ENCODE data around the gene MRPL58. TPM values are rescaled to one million over a fixed set of nuclear protein-coding genes. Genes with fewer than 3 reads are reported as not detected.

The MRPL58 gene
- polyA plus RNA-seq, 3 donors: 18.9 to 52.6 (median 44.4) TPM

- DNase-seq: peak; percentile 65 to 72 (median 66)
- under 1% methylated on average over 38 of the region's 43 CpGs for WGBS (ENCODE audit: insufficient coverage)
- Mint-ChIP-seq H3K9me3 (peaks cover 8 to 25% (median 16%) of the 10 kb centered on the region in 7 donors), H3K27ac (peak overlapping the region; percentile 42 to 82 (median 68)), H3K4me3 (peak overlapping the region; percentile 94 to 95), H3K27me3 (ENCODE audit: low read depth in 3 of 3) (peaks cover 30 to 41% (median 36%) of the 10 kb centered on the region in 3 donors), H3K36me3 (peaks cover 17% of the 10 kb centered on the region in 2 donors), H3K4me1 (peaks cover 50% of the 10 kb centered on the region)
- intact Hi-C loops (cut with micrococcal nuclease): loop anchor here in 1 of 2 donors (10.0 kb wide), 2 partner anchors 50 to 230 kb away; partner anchors contain the start of genes CDR2L, GGA3 and MRPS7
- Histone ChIP-seq H3K4me1 (ENCODE audit: control insufficient read depth in 1 of 2, insufficient read depth in 2 of 2, low read length in 2 of 2) (peaks cover 42 to 55% of the 10 kb centered on the region in 2 donors), H3K27me3 (ENCODE audit: control insufficient read depth in 2 of 2, insufficient read depth in 2 of 2, low read length in 2 of 2) (peaks cover 5 to 22% of the 10 kb centered on the region in 2 donors), H3K4me3 (replicated peaks in 1 of 3; ENCODE audit: low read depth in 2 of 3, low read length in 3 of 3) (peak overlapping the region; percentile 45 to 82 (median 52)), H4K20me1 (ENCODE audit: insufficient read depth, low read length) (no peaks in the 10 kb centered on the region), H3K4me2 (replicated peaks; ENCODE audit: extremely low read depth, low read length, poor library complexity, severe bottlenecking) (peak overlapping the region; percentile 76), H2AFZ (ENCODE audit: insufficient read depth, low read depth, low read length, poor library complexity, severe bottlenecking) (peak overlapping the region; percentile 88), H3K27ac (ENCODE audit: low read depth in 1 of 2, low read length in 2 of 2) (no peak overlapping the region), H3K9ac (ENCODE audit: insufficient read depth, low read length, poor library complexity, severe bottlenecking) (peak overlapping the region; percentile 62), H3K79me2 (ENCODE audit: insufficient read depth, low read length) (no peaks in the 10 kb centered on the region), H3K9me3 (replicated peaks in 1 of 2; ENCODE audit: control insufficient read depth in 1 of 2, insufficient read depth in 1 of 2, low read length in 2 of 2) (peaks cover 5 to 17% of the 10 kb centered on the region in 2 donors), H3K36me3 (replicated peaks in 1 of 2; ENCODE audit: control insufficient read depth in 1 of 2, insufficient read depth in 2 of 2, low read length in 2 of 2) (peaks cover 10 to 14% of the 10 kb centered on the region in 2 donors)
- TF ChIP-seq, protein P1, sequence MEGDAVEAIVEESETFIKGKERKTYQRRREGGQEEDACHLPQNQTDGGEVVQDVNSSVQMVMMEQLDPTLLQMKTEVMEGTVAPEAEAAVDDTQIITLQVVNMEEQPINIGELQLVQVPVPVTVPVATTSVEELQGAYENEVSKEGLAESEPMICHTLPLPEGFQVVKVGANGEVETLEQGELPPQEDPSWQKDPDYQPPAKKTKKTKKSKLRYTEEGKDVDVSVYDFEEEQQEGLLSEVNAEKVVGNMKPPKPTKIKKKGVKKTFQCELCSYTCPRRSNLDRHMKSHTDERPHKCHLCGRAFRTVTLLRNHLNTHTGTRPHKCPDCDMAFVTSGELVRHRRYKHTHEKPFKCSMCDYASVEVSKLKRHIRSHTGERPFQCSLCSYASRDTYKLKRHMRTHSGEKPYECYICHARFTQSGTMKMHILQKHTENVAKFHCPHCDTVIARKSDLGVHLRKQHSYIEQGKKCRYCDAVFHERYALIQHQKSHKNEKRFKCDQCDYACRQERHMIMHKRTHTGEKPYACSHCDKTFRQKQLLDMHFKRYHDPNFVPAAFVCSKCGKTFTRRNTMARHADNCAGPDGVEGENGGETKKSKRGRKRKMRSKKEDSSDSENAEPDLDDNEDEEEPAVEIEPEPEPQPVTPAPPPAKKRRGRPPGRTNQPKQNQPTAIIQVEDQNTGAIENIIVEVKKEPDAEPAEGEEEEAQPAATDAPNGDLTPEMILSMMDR (IDR thresholded peaks at IDR 0.05): no peak
These were observed 21.9 kb downstream of the MRPL58 start for GRCh38 chr17:75034236-75034908.

GRCh38 chr17:75036643-75037268, 24.3 kb downstream of the MRPL58 start:
- Histone ChIP-seq H3K27ac (ENCODE audit: low read depth in 1 of 2, low read length in 2 of 2) (no peak overlapping the region), H3K4me2 (replicated peaks; ENCODE audit: extremely low read depth, low read length, poor library complexity, severe bottlenecking) (no peak overlapping the region), H3K36me3 (replicated peaks in 1 of 2; ENCODE audit: control insufficient read depth in 1 of 2, insufficient read depth in 2 of 2, low read length in 2 of 2) (peaks cover 34 to 38% of the 10 kb centered on the region in 2 donors), H3K9ac (ENCODE audit: insufficient read depth, low read length, poor library complexity, severe bottlenecking) (no peak overlapping the region), H3K27me3 (ENCODE audit: control insufficient read depth in 2 of 2, insufficient read depth in 2 of 2, low read length in 2 of 2) (peaks cover 5 to 22% of the 10 kb centered on the region in 2 donors), H3K4me1 (ENCODE audit: control insufficient read depth in 1 of 2, insufficient read depth in 2 of 2, low read length in 2 of 2) (peaks cover 42 to 55% of the 10 kb centered on the region in 2 donors), H3K4me3 (replicated peaks in 1 of 3; ENCODE audit: low read depth in 2 of 3, low read length in 3 of 3) (no peak overlapping the region), H2AFZ (ENCODE audit: insufficient read depth, low read depth, low read length, poor library complexity, severe bottlenecking) (no peak overlapping the region), H3K79me2 (ENCODE audit: insufficient read depth, low read length) (no peaks in the 10 kb centered on the region), H4K20me1 (ENCODE audit: insufficient read depth, low read length) (no peaks in the 10 kb centered on the region), H3K9me3 (replicated peaks in 1 of 2; ENCODE audit: control insufficient read depth in 1 of 2, insufficient read depth in 1 of 2, low read length in 2 of 2) (no peaks in the 10 kb centered on the region)
- H3K27me3 Mint-ChIP-seq (ENCODE audit: low read depth in 3 of 3): peaks cover 29 to 36% (median 31%) of the 10 kb centered on the region in 3 donors
- intact Hi-C loops (cut with micrococcal nuclease): loop anchor here in 1 of 2 donors (10.0 kb wide), 2 partner anchors 52 to 228 kb away; partner anchors contain the start of genes CDR2L, GGA3 and MRPS7
- 64% methylated on average over 22 of the region's 27 CpGs for WGBS (ENCODE audit: insufficient coverage)
- peak overlapping the region in 5 of 7 donors; percentile 7 to 83 (median 48) for H3K27ac Mint-ChIP-seq
- H3K36me3 Mint-ChIP-seq: peaks cover 37 to 41% of the 10 kb centered on the region in 2 donors
- TF ChIP-seq, protein P1 (IDR thresholded peaks at IDR 0.05): no peak
- H3K9me3 Mint-ChIP-seq: peaks cover 0 to 10% (median 3%) of the 10 kb centered on the region in 7 donors
- DNase-seq: peak; percentile 51 to 71 (median 69)
- H3K4me1 Mint-ChIP-seq: peaks cover 50% of the 10 kb centered on the region
- H3K4me3 Mint-ChIP-seq: peak overlapping the region; percentile 36 to 65
